Upper lobe of left lung (tissue), 6 donors: Measurements from ENCODE around the gene RNF130. TPM values are rescaled to one million over a fixed set of nuclear protein-coding genes. Genes with fewer than 3 reads are reported as not detected.

ENCODE experiments used
- ATAC-seq, 2 donors: fragments of 200-7000 bp; cut with Tn5 transposase; one replicate each; pipeline ENCODE4 v1.9.1; 2022; ENCODE audit warnings: mild to moderate bottlenecking in 2 of 2, moderate library complexity in 2 of 2; ENCODE audit not compliant: low FRiP score in 2 of 2
- DNase-seq, 2 donors: peaks; one replicate each; pipeline ENCODE4 v3.0.0-alpha.2; 2019 to 2020
- H3K27ac ChIP-seq, 4 donors: fragments of 200-600 bp; sonication (generic); one replicate each; pipeline ENCODE4 v1.5.1; 2016 to 2019
- H3K27me3 ChIP-seq, 4 donors: fragments of 200-600 bp; sonication (generic); one replicate each; pipeline ENCODE4 v1.5.1; 2017 to 2019
- H3K36me3 ChIP-seq, 4 donors: fragments of 200-600 bp; sonication (generic); one replicate each; pipeline ENCODE4 v1.5.1; 2016 to 2019
- H3K4me1 ChIP-seq, 4 donors: fragments of 200-600 bp; sonication (generic); one replicate each; pipeline ENCODE4 v1.5.1; 2018 to 2019
- H3K4me3 ChIP-seq, 4 donors: fragments of 200-600 bp; sonication (generic); one replicate each; pipeline ENCODE4 v1.5.1; 2017 to 2019; ENCODE audit warnings: mild to moderate bottlenecking in 2 of 4, moderate library complexity in 1 of 4
- H3K9me3 ChIP-seq, 4 donors: fragments of 200-600 bp; sonication (generic); one replicate each; pipeline ENCODE4 v1.5.1; 2018 to 2019
- EP300 ChIP-seq, 4 donors: sonication (generic); formaldehyde crosslinking; IDR thresholded peaks; one replicate each; pipeline ENCODE4 v1.5.1; 2017; ENCODE audit warnings: antibody characterized with exemption in 4 of 4, control low read depth in 2 of 4
- POLR2A ChIP-seq, 4 donors: fragments of 450-650 bp; IDR thresholded peaks; one replicate each; pipeline ENCODE4 v1.5.1; 2016 to 2017; ENCODE audit warnings: antibody characterized with exemption in 4 of 4, mild to moderate bottlenecking in 2 of 4
- POLR2AphosphoS5 ChIP-seq, 2 donors: sonication (generic); formaldehyde crosslinking; IDR thresholded peaks; one replicate each; pipeline ENCODE4 v1.5.1; 2017; ENCODE audit warnings: antibody characterized with exemption in 2 of 2
- WGBS, 2 donors: methylation state at CpG; one replicate each; pipeline ENCODE4 v1.1.5; 2017 to 2018; 5-methylcytosine and 5-hydroxymethylcytosine counted together
- total RNA-seq, 6 donors: library from RNA; depleted of rRNA in 4 of 6; stranded (reverse); fragments of >200 nt in 4 of 6; gene quantifications; one replicate each; pipeline versions ENCODE4 v1.1.0 to v1.2.1, GENCODE V29; 2016 to 2021
- TF ChIP-seq, protein P1 (sequence below), 6 experiments: fragments of 450-650 bp in 4 of 6; fragments of 200-600 bp in 2 of 6; sonication (generic) in 2 of 6; IDR thresholded peaks; one replicate each; pipeline ENCODE4 v1.5.1; 2016 to 2019; ENCODE audit warnings: antibody characterized with exemption in 6 of 6
- donor health status: DM: no; HTN: no; CAD: no; lungs with moderate emphysema.
- donor health status: DM: no; HTN: yes; CAD: no; lungs with severe emphysema.

RNF130 gene
- total RNA-seq, 6 donors from 2014 or later = 54.5 to 137 (median 98.2) TPM

DNA sequence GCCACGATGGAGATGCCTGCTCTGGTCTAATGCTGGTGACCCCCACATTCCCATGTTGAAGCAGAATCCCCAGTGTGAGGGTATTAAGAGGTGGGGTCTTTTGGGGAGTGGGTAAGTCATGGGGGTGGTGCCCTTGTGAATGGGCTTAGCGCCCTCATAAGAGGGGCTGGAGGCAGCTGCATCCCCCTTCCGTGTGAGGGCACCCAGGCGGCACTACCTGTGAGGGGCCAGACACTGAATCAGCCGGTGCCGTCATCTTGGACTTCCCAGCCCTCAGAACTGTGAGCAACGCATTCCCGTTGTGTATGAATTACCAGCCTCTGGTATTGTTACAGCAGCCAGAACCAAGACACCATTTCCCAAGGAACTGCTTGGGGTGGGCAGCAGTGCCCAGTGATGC, 27.0 kb upstream of the RNF130 start:
- Histone ChIP-seq H3K27me3 (no peaks in the 10 kb centered on the region), H3K4me1 (no peaks in the 10 kb centered on the region), H3K27ac (no peak overlapping the region), H3K4me3 (no peak overlapping the region), H3K9me3 (no peaks in the 10 kb centered on the region), H3K36me3 (no peaks in the 10 kb centered on the region)
- ATAC-seq = no peak
- no peak for DNase-seq
- 83 to 90% methylated on average over 6 to 8 of the region's 8 CpGs for WGBS, 2 donors
- TF ChIP-seq, protein P1, sequence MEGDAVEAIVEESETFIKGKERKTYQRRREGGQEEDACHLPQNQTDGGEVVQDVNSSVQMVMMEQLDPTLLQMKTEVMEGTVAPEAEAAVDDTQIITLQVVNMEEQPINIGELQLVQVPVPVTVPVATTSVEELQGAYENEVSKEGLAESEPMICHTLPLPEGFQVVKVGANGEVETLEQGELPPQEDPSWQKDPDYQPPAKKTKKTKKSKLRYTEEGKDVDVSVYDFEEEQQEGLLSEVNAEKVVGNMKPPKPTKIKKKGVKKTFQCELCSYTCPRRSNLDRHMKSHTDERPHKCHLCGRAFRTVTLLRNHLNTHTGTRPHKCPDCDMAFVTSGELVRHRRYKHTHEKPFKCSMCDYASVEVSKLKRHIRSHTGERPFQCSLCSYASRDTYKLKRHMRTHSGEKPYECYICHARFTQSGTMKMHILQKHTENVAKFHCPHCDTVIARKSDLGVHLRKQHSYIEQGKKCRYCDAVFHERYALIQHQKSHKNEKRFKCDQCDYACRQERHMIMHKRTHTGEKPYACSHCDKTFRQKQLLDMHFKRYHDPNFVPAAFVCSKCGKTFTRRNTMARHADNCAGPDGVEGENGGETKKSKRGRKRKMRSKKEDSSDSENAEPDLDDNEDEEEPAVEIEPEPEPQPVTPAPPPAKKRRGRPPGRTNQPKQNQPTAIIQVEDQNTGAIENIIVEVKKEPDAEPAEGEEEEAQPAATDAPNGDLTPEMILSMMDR (IDR thresholded peaks at IDR 0.05) = no peak
- TF ChIP-seq EP300 (IDR thresholded peaks at IDR 0.05) = no peak

DNA sequence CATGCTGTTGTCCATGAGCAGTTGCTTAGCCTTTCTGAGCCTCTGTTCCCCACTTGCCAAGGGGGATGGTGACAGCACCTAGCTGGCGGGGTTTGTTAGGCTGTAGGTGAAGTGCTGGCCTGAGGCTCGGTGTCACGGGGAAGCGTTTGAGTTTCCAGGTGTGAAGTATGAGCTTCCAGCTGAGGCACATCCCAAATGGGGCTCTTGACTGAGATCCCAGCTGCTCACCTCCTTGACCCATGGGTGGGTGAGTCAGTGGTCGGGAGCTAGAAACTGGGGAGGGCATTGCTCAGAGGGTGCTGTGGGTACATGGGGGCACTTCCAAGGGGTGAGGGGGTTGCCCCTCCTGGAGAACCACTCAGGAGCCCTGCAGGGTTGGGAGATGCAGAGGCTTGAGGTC, 26.4 kb upstream of the RNF130 start:
- Histone ChIP-seq H3K36me3 (no peaks in the 10 kb centered on the region), H3K9me3 (no peaks in the 10 kb centered on the region), H3K27me3 (no peaks in the 10 kb centered on the region), H3K4me3 (no peak overlapping the region), H3K27ac (no peak overlapping the region), H3K4me1 (no peaks in the 10 kb centered on the region)
- TF ChIP-seq EP300 (IDR thresholded peaks at IDR 0.05) (no peak), POLR2AphosphoS5 (IDR thresholded peaks at IDR 0.05) (no peak), POLR2A (IDR thresholded peaks at IDR 0.05) (no peak)
- TF ChIP-seq, protein P1 (IDR thresholded peaks at IDR 0.05) = no peak
- ATAC-seq (no peak), DNase-seq (no peak)
- WGBS, 2 donors = 89 to 97% methylated on average over 4 to 5 of the region's 5 CpGs

DNA sequence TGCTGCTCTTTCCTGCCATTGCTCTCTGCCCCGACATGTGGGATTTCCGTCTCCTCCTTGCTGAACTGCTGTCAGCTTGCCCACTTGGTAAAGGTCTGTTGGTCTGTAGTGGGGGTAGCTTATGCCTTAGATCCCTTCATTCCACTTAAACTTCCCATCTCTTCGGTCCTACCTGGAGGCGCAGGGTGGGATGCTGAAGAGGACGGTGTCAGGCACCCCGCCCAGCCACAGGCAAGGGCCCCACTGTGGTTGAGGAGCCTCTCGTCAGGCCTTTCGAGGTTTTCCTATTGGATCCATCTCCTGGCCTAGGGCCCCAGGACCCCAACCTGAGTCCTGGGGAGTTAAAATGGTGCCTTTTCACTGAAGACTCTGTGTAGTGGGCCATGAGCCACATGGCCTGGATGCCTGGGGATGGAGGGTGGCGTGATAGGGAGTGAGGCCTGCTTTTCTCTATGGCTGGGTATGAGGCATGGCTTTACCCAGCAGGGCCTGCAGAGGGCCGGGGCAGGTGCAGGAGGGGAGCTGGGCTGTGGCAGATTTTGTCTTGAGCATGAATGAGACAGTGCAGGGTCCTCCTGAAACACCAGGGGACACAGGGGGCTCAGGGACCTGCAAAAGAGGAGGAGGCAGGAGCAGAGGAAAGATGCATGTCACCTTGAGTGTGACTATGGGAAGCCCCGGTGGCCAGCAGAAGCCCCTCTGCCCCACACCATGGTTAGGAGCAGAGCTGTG, 25.8 kb upstream of the RNF130 start:
- H3K27ac ChIP-seq = no peak overlapping the region
- DNase-seq = no peak
- H3K9me3 ChIP-seq = no peaks in the 10 kb centered on the region
- no peak for ATAC-seq
- H3K27me3 ChIP-seq = no peaks in the 10 kb centered on the region
- WGBS, 2 donors = 85 to 90% methylated on average over 11 of the region's 11 CpGs
- TF ChIP-seq, protein P1 (IDR thresholded peaks at IDR 0.05) = no peak
- TF ChIP-seq POLR2AphosphoS5 (IDR thresholded peaks at IDR 0.05) (no peak), EP300 (IDR thresholded peaks at IDR 0.05) (no peak), POLR2A (IDR thresholded peaks at IDR 0.05) (no peak)
- H3K4me3 ChIP-seq = no peak overlapping the region
- H3K36me3 ChIP-seq = no peaks in the 10 kb centered on the region
- no peaks in the 10 kb centered on the region for H3K4me1 ChIP-seq

DNA sequence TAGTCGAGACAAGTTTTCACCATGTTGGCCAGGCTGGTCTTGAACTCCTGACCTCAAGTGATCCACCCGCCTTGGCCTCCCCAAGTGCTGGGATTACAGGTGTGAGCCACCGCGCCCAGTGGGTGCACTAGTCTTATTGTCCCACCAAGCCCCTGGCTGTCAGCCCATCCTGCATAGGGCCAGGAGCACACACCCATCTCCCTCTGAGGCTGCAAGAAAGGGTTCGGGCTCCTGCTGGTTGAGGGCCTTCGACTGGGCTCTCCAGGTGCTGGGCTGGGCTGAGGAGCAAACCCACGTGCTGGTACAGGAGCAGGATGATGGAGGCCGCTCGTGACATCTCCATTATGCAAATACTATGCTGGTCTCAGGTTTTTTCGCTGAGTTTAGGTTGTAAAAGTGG, 25.1 kb upstream of the RNF130 start:
- H3K27me3 ChIP-seq = no peaks in the 10 kb centered on the region
- no peaks in the 10 kb centered on the region for H3K4me1 ChIP-seq
- H3K4me3 ChIP-seq = no peak overlapping the region
- ATAC-seq (no peak), DNase-seq (no peak)
- no peaks in the 10 kb centered on the region for H3K36me3 ChIP-seq
- H3K27ac ChIP-seq = no peak overlapping the region
- TF ChIP-seq, protein P1 (IDR thresholded peaks at IDR 0.05) = no peak
- TF ChIP-seq EP300 (IDR thresholded peaks at IDR 0.05) (no peak), POLR2A (IDR thresholded peaks at IDR 0.05) (no peak), POLR2AphosphoS5 (IDR thresholded peaks at IDR 0.05) (no peak)
- WGBS, 2 donors = 82 to 92% methylated on average over 9 to 10 of the region's 10 CpGs
- H3K9me3 ChIP-seq = no peaks in the 10 kb centered on the region

DNA sequence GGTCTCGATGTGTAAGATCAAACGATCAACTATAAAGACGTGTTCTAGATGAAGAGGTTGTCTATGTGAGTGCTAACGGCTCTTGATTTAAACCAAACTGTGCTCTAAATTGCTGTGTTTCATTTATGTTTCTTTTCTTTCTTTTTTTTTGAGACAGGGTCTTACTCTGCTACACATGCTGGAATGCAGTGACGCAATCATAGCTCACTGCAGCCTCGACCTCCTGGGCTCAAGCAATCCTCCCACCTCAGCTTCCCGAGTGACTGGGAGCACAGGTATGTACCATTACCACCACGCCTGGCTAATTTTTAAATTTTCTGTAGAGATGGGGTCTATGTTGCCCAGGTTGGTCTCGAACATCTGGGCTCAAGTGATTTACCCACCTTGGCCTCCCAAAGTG, 24.0 kb upstream of the RNF130 start:
- WGBS, 2 donors = 67 to 69% methylated on average over 9 of the region's 9 CpGs
- H3K27me3 ChIP-seq = no peaks in the 10 kb centered on the region
- no peak for TF ChIP-seq EP300 (IDR thresholded peaks at IDR 0.05)
- TF ChIP-seq POLR2AphosphoS5 (IDR thresholded peaks at IDR 0.05) = no peak
- no peak for TF ChIP-seq POLR2A (IDR thresholded peaks at IDR 0.05)
- TF ChIP-seq, protein P1 (IDR thresholded peaks at IDR 0.05) = no peak
- H3K36me3 ChIP-seq = no peaks in the 10 kb centered on the region
- ATAC-seq (no peak), DNase-seq (no peak)
- no peaks in the 10 kb centered on the region for H3K9me3 ChIP-seq
- H3K27ac ChIP-seq = no peak overlapping the region
- no peak overlapping the region for H3K4me3 ChIP-seq
- H3K4me1 ChIP-seq = peaks cover 6 to 8% (median 7%) of the 10 kb centered on the region in 4 donors
